Ishikawa (cell line): ENCODE data around the gene RADIL.

Source experiments
- EP300 ChIP-seq: IDR thresholded peaks from 2 replicates; pipeline ENCODE4 v1.6.1; 2012; ENCODE audit warnings: borderline replicate concordance
- RAD21 ChIP-seq: IDR thresholded peaks from 2 replicates; pipeline ENCODE4 v1.6.1; 2012; ENCODE audit warnings: low read depth
- TCF12 ChIP-seq: IDR thresholded peaks from 2 replicates; pipeline ENCODE4 v1.6.1; 2012; ENCODE audit warnings: low read depth
- YY1 ChIP-seq: IDR thresholded peaks from 2 replicates; pipeline ENCODE4 v1.6.1; 2012; ENCODE audit warnings: low read depth
- TF ChIP-seq, protein P1 (sequence below): IDR thresholded peaks from 2 replicates; pipeline ENCODE4 v1.6.1; 2012
- TF ChIP-seq, protein P2 (sequence below): IDR thresholded peaks from 2 replicates; pipeline ENCODE4 v1.6.1; 2012; ENCODE audit warnings: low read depth, mild to moderate bottlenecking

DNA sequence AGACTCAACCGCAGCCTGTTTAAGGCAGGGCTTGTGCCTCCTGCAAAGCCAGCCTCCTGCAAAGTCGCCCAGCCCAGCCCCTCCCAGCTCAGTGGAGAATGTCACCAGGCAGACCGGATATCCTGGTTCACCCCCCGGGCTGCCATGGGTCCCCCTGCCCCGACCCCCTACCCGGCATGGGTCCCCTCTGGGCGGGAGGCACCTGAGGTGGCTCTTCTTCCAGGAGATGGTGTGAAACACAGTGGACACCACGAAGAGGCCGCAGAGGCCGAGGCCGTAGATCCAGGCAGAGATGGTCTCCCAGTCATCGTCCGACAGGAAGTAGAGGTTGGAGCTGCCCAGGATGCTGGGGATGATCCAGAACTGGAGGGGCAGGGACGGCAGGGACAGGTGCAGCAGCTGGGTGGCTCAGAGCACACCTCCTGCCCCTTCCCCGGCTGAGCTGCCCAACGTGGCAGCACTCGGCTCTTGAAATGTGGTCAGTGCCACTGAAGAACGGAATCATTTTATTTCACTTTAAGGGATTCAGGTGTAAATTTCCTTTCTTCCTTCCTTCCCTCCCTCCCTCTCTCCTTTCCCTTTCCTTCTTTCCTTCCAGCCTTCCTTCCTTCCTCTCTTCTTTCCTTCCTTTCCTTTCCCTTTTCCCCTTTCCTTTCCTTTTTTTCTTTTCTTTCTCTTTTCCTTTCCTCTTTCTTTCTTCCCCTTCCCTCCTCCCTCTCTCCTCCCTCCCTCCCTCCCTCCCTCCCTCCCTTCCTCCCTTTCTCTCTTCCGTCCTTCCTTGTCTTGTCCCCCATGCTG lies 36.7 kb upstream of the RADIL start:
- no peak for TF ChIP-seq YY1
- TF ChIP-seq, protein P1, sequence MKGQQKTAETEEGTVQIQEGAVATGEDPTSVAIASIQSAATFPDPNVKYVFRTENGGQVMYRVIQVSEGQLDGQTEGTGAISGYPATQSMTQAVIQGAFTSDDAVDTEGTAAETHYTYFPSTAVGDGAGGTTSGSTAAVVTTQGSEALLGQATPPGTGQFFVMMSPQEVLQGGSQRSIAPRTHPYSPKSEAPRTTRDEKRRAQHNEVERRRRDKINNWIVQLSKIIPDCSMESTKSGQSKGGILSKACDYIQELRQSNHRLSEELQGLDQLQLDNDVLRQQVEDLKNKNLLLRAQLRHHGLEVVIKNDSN, result no peak
- TF ChIP-seq EP300, result no peak
- TF ChIP-seq, protein P2, sequence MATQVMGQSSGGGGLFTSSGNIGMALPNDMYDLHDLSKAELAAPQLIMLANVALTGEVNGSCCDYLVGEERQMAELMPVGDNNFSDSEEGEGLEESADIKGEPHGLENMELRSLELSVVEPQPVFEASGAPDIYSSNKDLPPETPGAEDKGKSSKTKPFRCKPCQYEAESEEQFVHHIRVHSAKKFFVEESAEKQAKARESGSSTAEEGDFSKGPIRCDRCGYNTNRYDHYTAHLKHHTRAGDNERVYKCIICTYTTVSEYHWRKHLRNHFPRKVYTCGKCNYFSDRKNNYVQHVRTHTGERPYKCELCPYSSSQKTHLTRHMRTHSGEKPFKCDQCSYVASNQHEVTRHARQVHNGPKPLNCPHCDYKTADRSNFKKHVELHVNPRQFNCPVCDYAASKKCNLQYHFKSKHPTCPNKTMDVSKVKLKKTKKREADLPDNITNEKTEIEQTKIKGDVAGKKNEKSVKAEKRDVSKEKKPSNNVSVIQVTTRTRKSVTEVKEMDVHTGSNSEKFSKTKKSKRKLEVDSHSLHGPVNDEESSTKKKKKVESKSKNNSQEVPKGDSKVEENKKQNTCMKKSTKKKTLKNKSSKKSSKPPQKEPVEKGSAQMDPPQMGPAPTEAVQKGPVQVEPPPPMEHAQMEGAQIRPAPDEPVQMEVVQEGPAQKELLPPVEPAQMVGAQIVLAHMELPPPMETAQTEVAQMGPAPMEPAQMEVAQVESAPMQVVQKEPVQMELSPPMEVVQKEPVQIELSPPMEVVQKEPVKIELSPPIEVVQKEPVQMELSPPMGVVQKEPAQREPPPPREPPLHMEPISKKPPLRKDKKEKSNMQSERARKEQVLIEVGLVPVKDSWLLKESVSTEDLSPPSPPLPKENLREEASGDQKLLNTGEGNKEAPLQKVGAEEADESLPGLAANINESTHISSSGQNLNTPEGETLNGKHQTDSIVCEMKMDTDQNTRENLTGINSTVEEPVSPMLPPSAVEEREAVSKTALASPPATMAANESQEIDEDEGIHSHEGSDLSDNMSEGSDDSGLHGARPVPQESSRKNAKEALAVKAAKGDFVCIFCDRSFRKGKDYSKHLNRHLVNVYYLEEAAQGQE, result no peak
- no peak for TF ChIP-seq RAD21
- no peak for TF ChIP-seq TCF12
